ENCODE measurements around the gene MAMDC2.

The MAMDC2 gene, protein sequence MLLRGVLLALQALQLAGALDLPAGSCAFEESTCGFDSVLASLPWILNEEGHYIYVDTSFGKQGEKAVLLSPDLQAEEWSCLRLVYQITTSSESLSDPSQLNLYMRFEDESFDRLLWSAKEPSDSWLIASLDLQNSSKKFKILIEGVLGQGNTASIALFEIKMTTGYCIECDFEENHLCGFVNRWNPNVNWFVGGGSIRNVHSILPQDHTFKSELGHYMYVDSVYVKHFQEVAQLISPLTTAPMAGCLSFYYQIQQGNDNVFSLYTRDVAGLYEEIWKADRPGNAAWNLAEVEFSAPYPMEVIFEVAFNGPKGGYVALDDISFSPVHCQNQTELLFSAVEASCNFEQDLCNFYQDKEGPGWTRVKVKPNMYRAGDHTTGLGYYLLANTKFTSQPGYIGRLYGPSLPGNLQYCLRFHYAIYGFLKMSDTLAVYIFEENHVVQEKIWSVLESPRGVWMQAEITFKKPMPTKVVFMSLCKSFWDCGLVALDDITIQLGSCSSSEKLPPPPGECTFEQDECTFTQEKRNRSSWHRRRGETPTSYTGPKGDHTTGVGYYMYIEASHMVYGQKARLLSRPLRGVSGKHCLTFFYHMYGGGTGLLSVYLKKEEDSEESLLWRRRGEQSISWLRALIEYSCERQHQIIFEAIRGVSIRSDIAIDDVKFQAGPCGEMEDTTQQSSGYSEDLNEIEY

DNA sequence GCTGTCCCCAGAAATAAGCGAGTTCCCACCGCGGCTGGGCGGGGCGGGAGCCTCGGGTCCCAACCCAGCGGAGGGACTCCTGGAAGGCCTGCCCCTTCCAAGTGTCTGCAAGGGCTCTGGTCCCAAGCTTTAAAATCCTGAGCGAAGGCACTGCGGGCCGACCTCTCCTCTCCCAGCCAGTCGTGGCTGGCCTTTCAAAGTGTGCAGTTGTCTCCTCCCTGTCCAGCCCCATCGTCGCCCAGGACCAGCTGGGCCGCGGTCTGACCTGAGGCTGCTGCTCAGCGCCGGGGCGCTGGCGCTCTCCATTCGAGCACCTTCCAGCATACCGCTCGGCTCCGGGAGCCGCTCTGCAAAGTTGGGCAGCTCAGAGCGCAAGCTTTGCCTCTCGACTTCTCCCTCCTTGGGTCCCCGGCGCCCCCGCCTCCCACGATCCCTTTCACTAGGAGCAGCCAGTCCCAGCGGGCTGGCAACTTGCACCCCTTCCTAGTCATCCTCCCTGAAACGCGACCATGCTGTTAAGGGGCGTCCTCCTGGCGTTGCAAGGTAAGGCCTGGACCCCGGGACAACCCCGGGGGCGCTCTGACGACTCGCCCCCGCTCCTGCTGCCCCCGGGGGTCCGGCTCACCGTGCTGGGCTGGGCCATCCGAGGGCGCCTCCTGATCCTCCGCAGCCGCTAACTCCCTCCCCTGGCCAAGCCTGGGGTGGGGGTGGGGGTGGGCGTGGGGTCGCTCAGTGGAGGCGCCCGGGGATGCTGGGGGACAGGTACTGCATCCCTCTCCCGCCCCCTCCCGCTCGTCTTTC is at the start of gene MAMDC2:
TSS of gene MAMDC2 (plus strand) at position 160 of the 801 bp plus-strand sequence. CDS start at position 510, 350 bp downstream.
- DNase-seq (ENCODE audit: low read depth, low spot score), result peak; percentile 81

DNA sequence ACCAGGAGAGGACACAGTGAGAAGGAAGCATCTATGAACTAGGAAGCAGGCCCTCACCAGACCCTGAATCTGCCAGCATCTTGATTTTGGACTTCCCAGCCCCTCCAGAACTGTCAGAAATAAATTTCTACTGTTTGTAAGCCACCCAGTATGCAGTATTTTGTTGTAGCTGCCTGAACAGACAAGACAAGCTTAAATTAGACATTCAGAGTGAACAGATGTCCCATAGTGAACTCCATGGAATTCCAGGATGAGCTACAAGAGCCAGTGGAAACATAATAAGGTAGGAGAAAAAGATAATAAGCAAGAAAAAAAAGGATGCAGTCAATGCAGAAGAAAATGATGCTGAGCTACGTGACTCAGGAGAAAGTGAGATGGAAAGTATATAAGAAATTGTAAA is 47.8 kb upstream of the MAMDC2 start:
- no peak for DNase-seq (ENCODE audit: low read depth, low spot score)

DNA sequence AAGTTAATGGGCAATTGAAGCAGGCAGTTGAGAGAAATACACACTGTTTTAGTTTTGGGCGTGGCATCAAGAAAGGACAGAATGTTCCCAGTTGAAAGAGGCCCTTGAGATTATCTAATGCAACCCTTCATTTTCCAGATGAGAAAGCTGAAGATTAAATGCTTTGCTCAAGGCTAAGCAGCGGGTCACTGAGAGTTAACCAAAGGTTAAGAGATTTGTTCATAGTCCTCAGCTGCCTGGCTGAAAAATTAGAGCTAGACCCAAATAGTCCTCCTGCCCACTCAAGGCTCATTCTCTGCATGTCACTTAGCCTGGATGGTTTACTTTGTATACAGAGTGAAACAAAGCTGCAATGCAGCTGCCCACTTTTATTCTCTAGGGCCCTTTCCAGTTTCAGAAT is 46.7 kb upstream of the MAMDC2 start:
- no peak for DNase-seq (ENCODE audit: low read depth, low spot score)

DNA sequence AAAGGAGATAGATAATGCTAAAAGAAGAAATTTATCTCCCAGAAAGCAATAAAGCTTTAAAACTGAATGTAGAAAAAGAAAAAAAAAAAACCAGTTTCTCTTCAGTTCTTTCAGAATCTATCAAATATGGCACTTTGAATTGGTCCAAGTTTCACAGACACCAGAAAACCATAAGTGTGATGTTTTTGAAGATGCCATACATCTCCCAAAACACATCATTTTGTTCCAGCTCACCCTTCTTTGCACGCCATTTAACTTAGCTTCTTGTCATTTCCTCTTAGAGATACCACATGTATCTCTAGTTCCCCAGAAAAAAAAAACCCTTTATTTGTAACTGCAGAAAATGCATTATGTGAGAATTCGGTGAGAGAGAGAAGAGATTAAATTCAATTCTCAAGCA is 46.1 kb upstream of the MAMDC2 start:
- DNase-seq (ENCODE audit: low read depth, low spot score), result no peak

DNA sequence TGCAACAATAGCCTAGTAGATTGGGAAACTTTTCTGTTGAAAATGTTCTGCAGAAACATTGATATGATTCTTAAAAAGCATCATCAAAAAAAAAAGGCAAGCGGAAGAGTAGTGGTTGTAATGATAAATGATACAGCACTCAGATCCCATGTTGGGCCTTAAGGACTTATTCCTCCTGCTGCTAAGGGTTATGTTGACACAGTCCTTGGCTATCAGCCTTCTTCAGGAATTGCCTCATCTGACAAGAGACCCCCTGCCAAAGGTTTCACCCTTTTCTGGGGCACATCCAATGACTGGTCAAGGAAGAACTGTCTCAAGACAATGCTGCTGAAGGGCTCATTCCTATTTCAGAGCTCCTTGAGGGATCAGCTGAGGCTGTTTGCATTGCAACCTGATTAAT is 44.3 kb upstream of the MAMDC2 start:
- DNase-seq (ENCODE audit: low read depth, low spot score), result no peak

DNA sequence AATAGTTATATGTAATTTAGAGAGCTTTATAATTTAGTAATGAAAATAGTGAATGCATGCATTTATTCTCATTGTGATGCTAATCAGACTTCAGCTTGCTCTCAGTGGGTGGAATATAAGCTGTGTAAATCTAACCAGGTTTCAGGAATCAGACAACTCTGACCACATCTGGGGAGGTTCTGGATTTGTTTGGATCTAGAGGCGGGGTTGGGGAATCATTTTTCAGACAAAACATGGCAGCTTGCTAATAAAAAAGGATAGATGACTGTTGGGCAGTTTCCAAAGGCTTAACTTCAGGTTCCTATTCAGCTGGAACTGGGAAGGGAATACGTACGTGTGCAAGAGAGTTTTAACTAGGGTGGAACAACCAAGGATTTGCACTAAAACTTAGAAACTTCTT is 43.2 kb upstream of the MAMDC2 start:
- DNase-seq (ENCODE audit: low read depth, low spot score), result no peak

DNA sequence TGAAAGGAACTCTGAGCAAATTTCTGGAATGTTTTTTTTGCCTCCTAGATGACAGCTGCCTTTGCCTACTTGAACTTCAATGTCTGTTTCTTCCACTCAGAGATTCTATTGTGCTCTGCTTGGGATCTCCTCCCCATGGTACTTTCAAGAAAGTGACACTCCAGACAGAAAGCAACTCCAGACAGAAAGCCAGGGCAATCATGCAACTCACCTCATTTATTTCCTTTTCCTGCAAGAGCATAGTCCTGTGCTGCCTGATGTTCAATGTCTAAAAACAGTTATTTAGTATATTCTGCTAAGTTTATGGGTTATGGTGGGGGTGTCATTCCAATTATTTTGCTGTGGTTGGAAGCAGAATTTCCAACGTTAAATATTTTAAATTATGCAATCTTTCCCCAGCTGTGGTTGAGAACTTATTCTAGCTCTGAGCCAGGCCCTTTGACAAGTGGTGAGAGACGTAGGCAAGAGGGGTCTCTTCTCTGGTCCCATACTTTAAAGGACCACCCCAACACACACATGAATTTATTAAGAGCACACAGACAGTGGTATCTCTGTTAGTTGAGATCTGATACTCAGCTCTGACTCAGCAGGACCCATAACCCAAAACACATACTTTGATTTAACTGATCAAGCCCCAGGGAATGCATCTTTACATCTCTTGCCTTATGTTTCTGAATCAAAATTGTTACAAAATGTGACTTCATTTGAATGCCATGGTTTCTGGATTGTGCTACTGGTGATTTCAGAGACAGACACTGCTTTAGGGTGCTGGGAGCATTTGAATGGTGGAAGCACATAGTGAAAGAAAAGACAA is 39.5 kb upstream of the MAMDC2 start:
- no peak for DNase-seq (ENCODE audit: low read depth, low spot score)

DNA sequence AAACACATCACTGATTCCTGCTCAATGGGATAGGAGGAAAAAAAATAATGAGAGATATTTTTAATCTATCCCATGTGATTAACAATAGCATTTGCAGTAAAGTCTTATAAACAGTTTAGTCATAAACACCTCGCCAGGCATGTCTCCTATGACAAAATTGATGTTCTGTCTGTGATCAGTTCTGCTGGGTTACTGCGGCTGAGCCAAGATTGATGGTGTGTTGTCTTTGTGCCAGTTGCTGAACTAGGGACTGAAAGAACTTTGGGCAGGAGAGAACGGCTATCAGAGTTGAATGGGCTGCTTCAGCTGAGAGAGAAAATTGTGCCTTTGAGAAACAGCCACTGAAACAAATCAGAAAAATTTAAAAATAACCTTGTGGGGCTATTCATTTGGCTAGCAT is 37.3 kb upstream of the MAMDC2 start:
- DNase-seq (ENCODE audit: low read depth, low spot score), result no peak

DNA sequence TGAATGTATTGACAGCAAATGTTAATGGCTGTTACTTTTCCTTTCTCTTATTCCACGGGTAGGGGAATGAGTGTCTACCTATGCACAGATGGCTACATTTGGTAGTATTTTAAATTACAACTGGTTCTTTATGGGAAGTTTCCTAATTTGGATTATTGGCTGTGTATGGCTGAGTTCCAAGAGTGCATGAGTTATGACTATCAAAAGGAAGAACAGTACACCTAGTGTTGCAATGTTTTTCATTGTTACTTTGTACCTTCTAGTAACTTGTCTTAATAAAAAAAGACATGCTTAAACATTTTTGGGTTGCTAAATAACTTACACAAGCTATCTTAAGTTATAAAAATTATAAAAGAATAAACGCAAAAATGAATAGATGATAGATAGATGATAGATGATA is 35.8 kb upstream of the MAMDC2 start:
- DNase-seq (ENCODE audit: low read depth, low spot score), result no peak

DNA sequence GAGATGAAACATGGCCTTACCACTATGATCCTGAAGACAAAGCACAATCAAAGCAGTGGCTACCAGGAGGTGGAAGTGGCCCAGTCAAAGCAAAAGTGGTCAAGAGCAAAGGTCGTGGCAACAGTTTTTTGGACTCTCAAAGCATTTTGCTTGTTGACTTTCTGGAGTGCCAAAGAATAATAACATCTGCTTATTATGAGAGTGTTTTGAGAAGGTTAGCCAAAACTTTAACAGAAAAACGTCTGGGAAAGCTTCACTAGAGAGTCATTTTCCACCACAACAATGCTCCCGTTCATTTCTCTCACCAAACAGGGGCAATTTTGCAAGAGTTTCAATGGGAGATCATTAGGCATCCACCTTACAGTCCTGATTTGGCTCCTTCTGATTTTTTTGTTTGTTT is 33.6 kb upstream of the MAMDC2 start:
- no peak for DNase-seq (ENCODE audit: low read depth, low spot score)

DNA sequence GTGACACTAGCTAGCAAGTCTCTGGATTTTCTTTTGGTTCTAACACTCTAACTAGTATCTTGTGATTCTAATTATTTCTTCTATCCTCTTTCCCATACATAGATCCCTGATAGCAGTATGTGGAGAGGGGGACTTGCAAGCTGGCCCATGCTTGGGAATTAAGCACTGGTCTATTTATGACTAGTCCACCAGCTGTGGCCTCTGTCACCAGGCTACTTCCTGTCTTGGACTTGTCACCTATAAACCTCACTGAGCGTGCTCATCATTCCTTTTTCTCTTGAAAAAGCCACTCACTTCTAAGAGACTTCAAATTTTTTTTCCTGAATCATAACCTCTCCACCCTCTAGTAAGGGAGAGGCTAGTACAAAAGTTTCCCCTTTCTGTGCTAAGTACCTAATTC is 32.3 kb upstream of the MAMDC2 start:
- DNase-seq (ENCODE audit: low read depth, low spot score), result no peak

DNA sequence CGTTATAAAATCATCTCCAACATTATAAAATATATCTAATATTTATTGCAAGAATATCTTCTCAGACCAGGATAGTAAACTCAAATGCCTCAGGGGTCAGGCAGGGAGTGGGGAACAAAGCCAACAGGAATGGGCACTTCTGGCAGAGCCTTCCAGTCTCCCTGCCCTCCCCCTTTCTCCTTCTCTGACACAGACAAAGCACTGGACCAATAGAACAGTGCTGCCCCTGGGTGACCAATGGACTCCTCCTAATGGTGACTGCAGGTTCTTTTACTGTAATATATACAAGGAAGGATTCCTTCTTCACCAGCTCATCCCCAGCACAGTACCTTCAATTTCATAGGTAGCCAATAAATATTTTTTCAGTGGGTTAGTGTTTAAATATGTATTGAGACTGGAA is 31.1 kb upstream of the MAMDC2 start:
- peak; percentile 50 for DNase-seq (ENCODE audit: low read depth, low spot score)

DNA sequence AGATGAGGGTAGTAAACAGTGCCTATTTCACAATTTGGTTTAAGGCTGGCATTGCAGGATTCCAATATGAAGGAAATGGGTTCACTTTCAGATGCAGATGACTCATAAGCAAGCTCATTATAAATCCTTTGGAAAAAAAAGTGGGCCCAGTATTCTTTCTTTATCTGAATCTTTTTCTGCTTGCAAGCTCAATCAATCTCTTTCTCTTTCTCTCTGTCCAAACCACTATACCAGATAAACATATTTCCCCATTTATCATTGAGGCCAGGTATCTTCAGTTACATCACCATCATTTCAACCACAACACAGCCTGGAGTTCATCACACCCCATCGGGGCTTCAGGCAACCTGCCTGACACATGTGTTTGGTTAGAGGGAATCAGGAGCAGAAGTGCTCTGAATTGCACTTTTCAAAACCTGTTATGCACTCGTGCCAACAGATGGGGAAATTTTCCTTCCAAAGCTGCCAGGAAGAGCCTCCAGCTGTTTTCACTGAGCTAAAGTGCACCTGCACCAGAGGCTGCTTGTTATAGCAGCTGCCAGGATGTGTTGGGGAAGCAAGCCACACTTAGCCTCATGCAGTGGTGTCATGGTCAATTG is 30.0 kb upstream of the MAMDC2 start:
- DNase-seq (ENCODE audit: low read depth, low spot score), result no peak

DNA sequence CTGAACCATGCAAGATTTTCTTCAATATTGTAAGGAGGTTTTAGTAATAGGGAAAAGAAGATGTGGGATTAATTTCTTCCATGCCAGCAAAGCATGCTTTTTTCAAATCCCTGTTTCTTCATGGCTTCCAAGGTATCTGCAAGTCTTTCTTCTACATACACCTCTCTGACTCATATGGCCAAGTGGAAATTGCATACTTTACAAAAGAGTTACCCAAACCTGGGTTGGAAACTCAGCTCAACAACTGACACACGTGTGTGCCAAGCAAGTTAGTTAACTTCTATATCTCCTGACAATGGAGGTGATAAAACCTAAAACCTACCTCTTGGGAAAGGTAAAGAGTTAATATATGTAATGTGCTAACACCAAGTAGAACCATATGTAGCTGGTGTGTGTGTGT is 28.5 kb upstream of the MAMDC2 start:
- no peak for DNase-seq (ENCODE audit: low read depth, low spot score)

DNA sequence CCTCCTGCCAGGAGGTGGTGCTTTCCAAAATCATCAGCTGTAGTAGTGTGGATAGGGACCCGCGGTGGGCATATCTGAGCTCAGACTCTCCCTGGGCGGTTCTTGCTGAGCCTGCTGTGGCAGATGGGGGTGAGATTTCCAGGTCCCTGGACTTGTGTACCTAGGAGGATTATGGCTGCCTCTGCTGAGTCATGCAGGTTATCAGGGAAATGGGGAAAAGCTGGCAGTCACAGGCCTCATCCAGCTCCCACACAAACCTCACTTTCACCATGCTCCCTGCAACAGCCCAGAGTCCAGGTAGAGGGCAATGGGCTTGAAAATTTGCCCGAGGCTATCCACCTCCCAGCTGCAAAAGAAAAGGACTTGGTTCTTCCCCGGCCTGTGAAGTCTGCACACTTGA is 23.4 kb upstream of the MAMDC2 start:
- DNase-seq (ENCODE audit: low read depth, low spot score), result peak; percentile 38

DNA sequence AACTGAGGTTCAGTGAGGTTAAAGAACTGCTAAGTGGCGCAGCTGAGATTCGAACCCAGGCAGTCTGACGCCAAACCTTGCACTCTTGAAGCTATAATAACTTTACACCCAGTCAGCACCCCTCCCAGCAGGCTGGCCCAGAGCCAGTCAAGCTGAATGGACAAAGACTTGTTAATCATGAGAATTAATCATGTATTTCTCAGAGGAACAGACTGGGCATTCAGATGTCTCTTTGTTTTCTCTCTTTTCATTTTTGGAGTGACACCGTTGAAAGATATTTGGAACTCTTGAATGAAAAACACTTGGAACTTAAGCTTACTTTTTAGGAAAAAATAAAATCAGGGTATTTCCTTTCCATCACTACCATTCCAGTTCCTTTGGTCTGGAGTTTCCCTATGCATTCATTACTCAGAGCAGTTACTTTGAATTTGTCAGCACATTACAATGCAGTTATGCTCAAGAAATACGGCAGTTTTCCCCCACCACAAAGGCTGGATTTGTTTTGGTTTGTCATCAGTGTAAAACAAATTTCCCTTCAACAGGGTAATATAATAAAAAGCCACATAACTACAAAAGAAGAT is 22.6 kb upstream of the MAMDC2 start:
- no peak for DNase-seq (ENCODE audit: low read depth, low spot score)

DNA sequence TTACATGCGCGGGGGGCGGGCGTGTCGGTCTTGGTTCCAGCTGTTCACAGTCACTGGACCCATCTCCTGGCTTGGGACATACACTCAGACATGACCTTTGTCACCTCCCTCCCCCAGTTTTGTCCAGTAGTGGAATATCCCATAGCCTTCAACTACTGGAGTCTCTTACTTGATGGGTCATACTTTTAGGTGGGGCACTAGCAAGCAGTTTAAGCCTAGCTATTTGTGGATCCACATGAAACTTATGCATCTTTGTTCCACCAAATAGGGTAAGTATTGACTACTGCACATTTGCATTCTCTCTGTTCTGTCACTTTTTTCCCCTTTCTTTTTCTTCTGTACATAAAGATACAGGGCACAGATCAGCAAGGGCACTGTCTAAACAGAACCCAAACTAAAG is 15.4 kb upstream of the MAMDC2 start:
- no peak for DNase-seq (ENCODE audit: low read depth, low spot score)

DNA sequence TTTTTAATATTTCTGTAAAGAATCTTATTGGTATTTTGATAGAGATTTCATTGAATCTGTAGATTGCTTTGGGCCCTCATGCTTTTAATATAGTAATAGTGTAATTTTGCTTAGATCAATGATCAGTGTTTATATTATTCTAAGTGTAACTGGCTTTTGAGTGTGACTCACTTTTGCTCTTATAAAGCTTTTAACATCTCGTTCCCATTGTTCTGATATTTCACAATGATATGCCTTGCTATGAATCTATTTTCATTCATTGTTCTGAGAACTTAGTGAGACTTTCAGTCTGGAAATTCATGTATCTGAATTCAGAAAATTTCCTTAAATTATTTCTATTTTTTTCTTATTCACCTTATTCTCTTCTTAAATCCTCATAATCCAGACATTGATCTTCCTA is 13.5 kb upstream of the MAMDC2 start:
- DNase-seq (ENCODE audit: low read depth, low spot score), result no peak

DNA sequence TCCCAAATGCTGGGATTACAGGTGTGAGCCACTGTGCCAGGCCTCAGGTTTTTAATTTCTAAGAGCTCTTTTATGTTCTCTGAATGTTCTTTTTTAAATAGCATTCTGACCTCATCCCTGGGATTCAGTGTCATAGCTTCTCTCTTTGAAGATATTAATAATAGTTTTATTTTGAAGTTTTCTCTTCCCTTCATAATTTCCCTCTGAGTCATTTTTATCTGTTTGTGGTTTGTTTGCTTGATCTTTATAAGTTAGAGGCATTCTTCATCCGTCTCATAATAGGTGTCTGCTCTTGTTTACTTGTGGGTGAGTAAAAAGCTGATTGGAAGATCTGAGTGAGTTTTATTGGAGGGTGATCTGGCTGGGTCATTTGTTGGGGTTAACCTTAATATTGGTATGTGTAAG is 12.5 kb upstream of the MAMDC2 start:
- DNase-seq (ENCODE audit: low read depth, low spot score), result no peak

DNA sequence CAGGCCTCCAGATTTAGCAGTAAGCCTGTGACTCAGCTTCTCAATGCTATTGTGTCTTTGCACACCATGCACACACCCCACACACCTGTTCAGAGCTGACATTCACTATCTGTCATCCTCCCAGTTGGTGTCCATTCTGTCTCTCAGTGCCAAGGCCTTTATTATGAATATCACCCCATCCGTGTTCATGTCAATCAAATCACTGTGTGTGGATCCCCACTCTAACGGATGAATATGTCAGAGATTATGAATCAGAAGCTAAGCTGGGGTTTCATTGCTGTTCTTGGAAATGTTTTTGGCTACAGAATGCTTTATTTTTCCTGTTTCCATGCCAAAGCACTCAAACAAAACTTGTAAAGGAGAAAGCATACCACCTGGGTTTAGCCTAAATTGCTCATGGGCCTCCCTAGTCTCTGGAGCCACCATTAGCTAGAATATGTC is 9.4 kb upstream of the MAMDC2 start:
- no peak for DNase-seq (ENCODE audit: low read depth, low spot score)

DNA sequence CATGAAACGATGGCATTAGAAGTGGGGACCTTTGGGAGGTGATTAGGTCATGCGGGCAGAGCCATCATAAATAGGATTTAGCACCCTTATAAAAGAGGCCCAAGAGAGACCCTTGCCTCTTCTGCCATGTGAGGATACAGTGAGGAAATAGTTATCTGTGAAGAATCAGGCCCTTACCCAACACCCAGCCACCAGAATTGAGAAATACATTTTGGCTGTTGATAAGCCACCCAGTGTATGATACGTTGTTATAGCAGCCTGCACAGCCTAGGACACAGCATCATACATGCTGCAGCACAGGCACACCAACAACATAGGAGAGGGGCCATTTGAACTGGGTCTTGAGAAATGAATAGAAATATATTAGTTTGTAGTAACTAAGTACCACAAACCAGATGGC is 8.0 kb upstream of the MAMDC2 start:
- no peak for DNase-seq (ENCODE audit: low read depth, low spot score)
